Upper lobe of left lung (tissue), 6 donors: ENCODE measurements around the gene TMEM239. TPM values are rescaled to one million over a fixed set of nuclear protein-coding genes. Genes with fewer than 3 reads are reported as not detected.
A peak's percentile ranks its signal among the peaks of the same experiment; 100 is the strongest.

ENCODE experiments used
- ATAC-seq, 2 donors: fragments of 200-7000 bp; cut with Tn5 transposase; one replicate each; pipeline ENCODE4 v1.9.1; 2022; ENCODE audit warnings: mild to moderate bottlenecking in 2 of 2, moderate library complexity in 2 of 2; ENCODE audit not compliant: low FRiP score in 2 of 2
- DNase-seq, 2 donors: peaks; one replicate each; pipeline ENCODE4 v3.0.0-alpha.2; 2019 to 2020
- H3K27ac ChIP-seq, 4 donors: fragments of 200-600 bp; sonication (generic); one replicate each; pipeline ENCODE4 v1.5.1; 2016 to 2019
- H3K27me3 ChIP-seq, 4 donors: fragments of 200-600 bp; sonication (generic); one replicate each; pipeline ENCODE4 v1.5.1; 2017 to 2019
- H3K36me3 ChIP-seq, 4 donors: fragments of 200-600 bp; sonication (generic); one replicate each; pipeline ENCODE4 v1.5.1; 2016 to 2019
- H3K4me1 ChIP-seq, 4 donors: fragments of 200-600 bp; sonication (generic); one replicate each; pipeline ENCODE4 v1.5.1; 2018 to 2019
- H3K4me3 ChIP-seq, 4 donors: fragments of 200-600 bp; sonication (generic); one replicate each; pipeline ENCODE4 v1.5.1; 2017 to 2019; ENCODE audit warnings: mild to moderate bottlenecking in 2 of 4, moderate library complexity in 1 of 4
- H3K9me3 ChIP-seq, 4 donors: fragments of 200-600 bp; sonication (generic); one replicate each; pipeline ENCODE4 v1.5.1; 2018 to 2019
- CTCF ChIP-seq, 6 experiments: fragments of 450-650 bp in 4 of 6; fragments of 200-600 bp in 2 of 6; sonication (generic) in 2 of 6; IDR thresholded peaks; one replicate each; pipeline ENCODE4 v1.5.1; 2016 to 2019; ENCODE audit warnings: antibody characterized with exemption in 6 of 6
- EP300 ChIP-seq, 4 donors: sonication (generic); formaldehyde crosslinking; IDR thresholded peaks; one replicate each; pipeline ENCODE4 v1.5.1; 2017; ENCODE audit warnings: antibody characterized with exemption in 4 of 4, control low read depth in 2 of 4
- POLR2A ChIP-seq, 4 donors: fragments of 450-650 bp; IDR thresholded peaks; one replicate each; pipeline ENCODE4 v1.5.1; 2016 to 2017; ENCODE audit warnings: antibody characterized with exemption in 4 of 4, mild to moderate bottlenecking in 2 of 4
- POLR2AphosphoS5 ChIP-seq, 2 donors: sonication (generic); formaldehyde crosslinking; IDR thresholded peaks; one replicate each; pipeline ENCODE4 v1.5.1; 2017; ENCODE audit warnings: antibody characterized with exemption in 2 of 2
- WGBS, 2 donors: methylation state at CpG; one replicate each; pipeline ENCODE4 v1.1.5; 2017 to 2018; 5-methylcytosine and 5-hydroxymethylcytosine counted together
- total RNA-seq, 6 donors: library from RNA; depleted of rRNA in 4 of 6; stranded (reverse); fragments of >200 nt in 4 of 6; gene quantifications; one replicate each; pipeline versions ENCODE4 v1.1.0 to v1.2.1, GENCODE V29; 2016 to 2021
- donor health status: DM: no; HTN: no; CAD: no; lungs with moderate emphysema.
- donor health status: DM: no; HTN: yes; CAD: no; lungs with severe emphysema.

TMEM239 gene
- total RNA-seq, 6 donors from 2014 or later = not detected

GRCh38 chr20:2795451-2795850, 20.7 kb upstream of the TMEM239 start:
- TF ChIP-seq POLR2AphosphoS5 (IDR thresholded peaks at IDR 0.05) (no peak), CTCF (IDR thresholded peaks at IDR 0.05) (no peak), EP300 (IDR thresholded peaks at IDR 0.05) (no peak), POLR2A (IDR thresholded peaks at IDR 0.05) (no peak)
- peaks cover 6 to 11% (median 11%) of the 10 kb centered on the region in 4 donors for H3K4me1 ChIP-seq
- DNase-seq = peak in 1 of 2 donors; percentile 68
- no peak for ATAC-seq
- H3K9me3 ChIP-seq = no peaks in the 10 kb centered on the region
- H3K27me3 ChIP-seq = peaks cover 0 to 16% (median 6%) of the 10 kb centered on the region in 4 donors
- WGBS, 2 donors = 81% methylated on average over 24 of the region's 24 CpGs; no CpG with 5 or more reads in 1 of the 2 donors
- no peaks in the 10 kb centered on the region for H3K36me3 ChIP-seq
- H3K4me3 ChIP-seq = no peak overlapping the region
- H3K27ac ChIP-seq = no peak overlapping the region

GRCh38 chr20:2796011-2796660, 20.0 kb upstream of the TMEM239 start:
- ATAC-seq = no peak
- peaks cover 0 to 23% (median 9%) of the 10 kb centered on the region in 4 donors for H3K27me3 ChIP-seq
- H3K36me3 ChIP-seq = no peaks in the 10 kb centered on the region
- no peak overlapping the region for H3K27ac ChIP-seq
- no peak for TF ChIP-seq POLR2AphosphoS5 (IDR thresholded peaks at IDR 0.05)
- TF ChIP-seq POLR2A (IDR thresholded peaks at IDR 0.05) = no peak
- TF ChIP-seq CTCF (IDR thresholded peaks at IDR 0.05) = no peak
- no peak for TF ChIP-seq EP300 (IDR thresholded peaks at IDR 0.05)
- no peak overlapping the region for H3K4me3 ChIP-seq
- peak in 1 of 2 donors; percentile 60 for DNase-seq
- WGBS, 2 donors = 92 to 96% methylated on average over 9 to 20 of the region's 20 CpGs
- no peaks in the 10 kb centered on the region for H3K9me3 ChIP-seq
- H3K4me1 ChIP-seq = peaks cover 12 to 18% (median 17%) of the 10 kb centered on the region in 4 donors

- Histone ChIP-seq H3K36me3 (no peaks in the 10 kb centered on the region), H3K4me3 (no peak overlapping the region), H3K27ac (no peak overlapping the region), H3K4me1 (peaks cover 14 to 21% (median 18%) of the 10 kb centered on the region in 4 donors), H3K27me3 (peaks cover 0 to 27% (median 9%) of the 10 kb centered on the region in 4 donors), H3K9me3 (no peaks in the 10 kb centered on the region)
- ATAC-seq = no peak
- WGBS, 2 donors = 83 to 84% methylated on average over 13 to 16 of the region's 16 CpGs
- TF ChIP-seq POLR2AphosphoS5 (IDR thresholded peaks at IDR 0.05) (no peak), EP300 (IDR thresholded peaks at IDR 0.05) (no peak), CTCF (IDR thresholded peaks at IDR 0.05) (no peak), POLR2A (IDR thresholded peaks at IDR 0.05) (no peak)
- peak in 1 of 2 donors; percentile 45 for DNase-seq
These were observed 18.8 kb upstream of the TMEM239 start for GRCh38 chr20:2797136-2797983.

- Histone ChIP-seq H3K36me3 (no peaks in the 10 kb centered on the region), H3K4me3 (no peak overlapping the region), H3K9me3 (no peaks in the 10 kb centered on the region), H3K4me1 (peaks cover 14 to 21% (median 18%) of the 10 kb centered on the region in 4 donors), H3K27me3 (peaks cover 0 to 27% (median 9%) of the 10 kb centered on the region in 4 donors), H3K27ac (no peak overlapping the region)
- ATAC-seq = no peak
- peak in 1 of 2 donors; percentile 57 for DNase-seq
- 90 to 92% methylated on average over 16 to 19 of the region's 19 CpGs for WGBS, 2 donors
- TF ChIP-seq POLR2A (IDR thresholded peaks at IDR 0.05) (no peak), CTCF (IDR thresholded peaks at IDR 0.05) (no peak), EP300 (IDR thresholded peaks at IDR 0.05) (no peak), POLR2AphosphoS5 (IDR thresholded peaks at IDR 0.05) (no peak)
These were observed 17.9 kb upstream of the TMEM239 start for GRCh38 chr20:2798095-2798805.
